H9 (cell line): Measurements from ENCODE around the gene WIPF1. TPM values are rescaled to one million over a fixed set of nuclear protein-coding genes. Genes with fewer than 3 reads are reported as not detected.
"Not testable (repeated sequence)": the region's sequence is repeated elsewhere in the genome, so short reads cannot be mapped to it uniquely, and the experiment has no call there.

Experiments
- DNase-seq: peaks from one replicate; pipeline ENCODE4 v3.0.0-alpha.2; 2017
- H2AFZ ChIP-seq: one replicate; pipeline ENCODE4 v1.6.1; 2013; ENCODE audit warnings: mild to moderate bottlenecking, low read length, control low read depth, moderate library complexity
- H2AK5ac ChIP-seq: 2 replicates; pipeline ENCODE4 v1.6.1; 2013; ENCODE audit warnings: low read length, control low read depth, mixed read lengths; ENCODE audit not compliant: insufficient read length
- H2BK120ac ChIP-seq: one replicate; pipeline ENCODE4 v1.6.1; 2013; ENCODE audit warnings: low read depth, mild to moderate bottlenecking, low read length, control low read depth, inconsistent platforms; ENCODE audit not compliant: poor library complexity, severe bottlenecking
- H2BK12ac ChIP-seq: 2 replicates; pipeline ENCODE4 v1.6.1; 2013; ENCODE audit warnings: low read length, control low read depth, mixed read lengths, low read depth; ENCODE audit not compliant: insufficient read length
- H2BK15ac ChIP-seq: 2 replicates; pipeline ENCODE4 v1.6.1; 2013; ENCODE audit warnings: low read depth, low read length, control low read depth
- H2BK20ac ChIP-seq: one replicate; pipeline ENCODE4 v1.6.1; 2013; ENCODE audit warnings: low read depth, mild to moderate bottlenecking, low read length, control low read depth, inconsistent platforms; ENCODE audit not compliant: poor library complexity, severe bottlenecking
- H2BK5ac ChIP-seq: 2 replicates; pipeline ENCODE4 v1.6.1; 2013; ENCODE audit warnings: low read length, control low read depth, mixed read lengths; ENCODE audit not compliant: insufficient read length
- H3K14ac ChIP-seq: 2 replicates; pipeline ENCODE4 v1.6.1; 2013; ENCODE audit warnings: low read length, control low read depth; ENCODE audit not compliant: insufficient read depth
- H3K18ac ChIP-seq: 2 replicates; pipeline ENCODE4 v1.6.1; 2013; ENCODE audit warnings: low read depth, mild to moderate bottlenecking, mixed read lengths, low read length, control low read depth; ENCODE audit not compliant: insufficient read length
- H3K23ac ChIP-seq: 2 replicates; pipeline ENCODE4 v1.6.1; 2013; ENCODE audit warnings: low read length, control low read depth, mixed read lengths, low read depth; ENCODE audit not compliant: insufficient read length
- H3K23me2 ChIP-seq: 2 replicates; pipeline ENCODE4 v1.6.1; 2013; ENCODE audit warnings: low read depth, mild to moderate bottlenecking, mixed read lengths, low read length, control low read depth; ENCODE audit not compliant: insufficient read length, poor library complexity, severe bottlenecking
- H3K27ac ChIP-seq: 2 replicates; pipeline ENCODE4 v1.5.1; 2013; ENCODE audit warnings: low read length, control low read depth, mixed read lengths, low read depth; ENCODE audit not compliant: insufficient read length
- H3K27me3 ChIP-seq: 2 replicates; pipeline ENCODE4 v1.6.1; 2013; ENCODE audit warnings: low read length, control low read depth, inconsistent platforms; ENCODE audit not compliant: insufficient read depth
- H3K4ac ChIP-seq: 2 replicates; pipeline ENCODE4 v1.6.1; 2013; ENCODE audit warnings: low read depth, mild to moderate bottlenecking, control low read depth, inconsistent platforms, low read length, moderate library complexity
- H3K4me1 ChIP-seq: 2 replicates; pipeline ENCODE4 v1.6.1; 2013; ENCODE audit warnings: low read length, control low read depth, inconsistent platforms; ENCODE audit not compliant: insufficient read depth
- H3K4me2 ChIP-seq: 2 replicates; pipeline ENCODE4 v1.6.1; 2013; ENCODE audit warnings: low read length, control low read depth, mixed read lengths; ENCODE audit not compliant: insufficient read length, insufficient read depth
- H3K56ac ChIP-seq: 2 replicates; pipeline ENCODE4 v1.6.1; 2013; ENCODE audit warnings: low read depth, mild to moderate bottlenecking, mixed read lengths, low read length, control low read depth; ENCODE audit not compliant: insufficient read length
- H3K79me1 ChIP-seq: 2 replicates; pipeline ENCODE4 v1.6.1; 2013; ENCODE audit warnings: low read depth, mild to moderate bottlenecking, moderate library complexity, low read length, control low read depth, inconsistent platforms; ENCODE audit not compliant: insufficient read depth, poor library complexity, severe bottlenecking
- H3K79me2 ChIP-seq: 2 replicates; pipeline ENCODE4 v1.6.1; 2013; ENCODE audit warnings: low read length, control low read depth, inconsistent platforms; ENCODE audit not compliant: insufficient read depth
- H3K9ac ChIP-seq: 2 replicates; pipeline ENCODE4 v1.6.1; 2013; ENCODE audit warnings: low read length, control low read depth, mixed read lengths; ENCODE audit not compliant: insufficient read length; ENCODE audit errors: extremely low read depth
- H3K9me3 ChIP-seq: one replicate; pipeline ENCODE4 v1.6.1; 2013; ENCODE audit warnings: low read depth, low read length, inconsistent platforms; ENCODE audit not compliant: control insufficient read depth
- H3T11ph ChIP-seq: one replicate; pipeline ENCODE4 v1.6.1; 2013; ENCODE audit warnings: mild to moderate bottlenecking, low read length, control low read depth, inconsistent platforms
- H4K20me1 ChIP-seq: one replicate; pipeline ENCODE4 v1.6.1; 2013; ENCODE audit not compliant: control insufficient read depth, insufficient read length, insufficient read depth
- H4K5ac ChIP-seq: 2 replicates; pipeline ENCODE4 v1.6.1; 2013; ENCODE audit warnings: low read depth, mild to moderate bottlenecking, mixed read lengths, low read length, control low read depth; ENCODE audit not compliant: insufficient read length
- H4K8ac ChIP-seq: replicated peaks from 2 replicates; pipeline ENCODE4 v1.6.1; 2013; ENCODE audit warnings: low read length, control low read depth, mixed read lengths, low read depth; ENCODE audit not compliant: insufficient read length
- H4K91ac ChIP-seq: 2 replicates; pipeline ENCODE4 v1.6.1; 2013; ENCODE audit warnings: low read depth, mild to moderate bottlenecking, moderate library complexity, mixed read lengths, low read length, control low read depth; ENCODE audit not compliant: insufficient read length
- H3K27ac Mint-ChIP-seq, 3 experiments: 2 replicates in 2 of 3; 3 replicates in 1 of 3; pipeline ENCODE4 v1.8.0; 2020 to 2021; ENCODE audit warnings: mixed read lengths in 3 of 3, mild to moderate bottlenecking in 1 of 3, moderate library complexity in 1 of 3
- H3K27me3 Mint-ChIP-seq: 2 replicates; pipeline ENCODE4 v1.8.0; 2021; ENCODE audit warnings: low read depth, mild to moderate bottlenecking, moderate library complexity, mixed read lengths
- H3K36me3 Mint-ChIP-seq, 3 experiments: 2 replicates in 2 of 3; 3 replicates in 1 of 3; pipeline ENCODE4 v1.8.0; 2020 to 2021; ENCODE audit warnings: low read depth in 3 of 3, mixed read lengths in 3 of 3; ENCODE audit not compliant: insufficient read depth in 1 of 3
- H3K4me1 Mint-ChIP-seq, 2 experiments: 2 replicates each; pipeline ENCODE4 v1.8.0; 2020; ENCODE audit warnings: mixed read lengths in 2 of 2
- H3K4me3 Mint-ChIP-seq, 2 experiments: 2 replicates in 1 of 2; 3 replicates in 1 of 2; pipeline ENCODE4 v1.8.0; 2020 to 2021; ENCODE audit warnings: mild to moderate bottlenecking in 2 of 2, mixed read lengths in 2 of 2, moderate library complexity in 1 of 2
- H3K9me3 Mint-ChIP-seq, 2 experiments: 2 replicates in 1 of 2; 3 replicates in 1 of 2; pipeline ENCODE4 v1.8.0; 2020; ENCODE audit warnings: mild to moderate bottlenecking in 2 of 2, mixed read lengths in 2 of 2, moderate library complexity in 1 of 2
- WGBS: extraction: QIAGEN DNeasy Blood & Tissue Kit; methylation state at CpG from one replicate; pipeline ENCODE4 v1.1.7; 2013; ENCODE audit warnings: missing lambda C conversion rate, low lambda C conversion rate, mixed read lengths; ENCODE audit not compliant: insufficient read length; ENCODE audit errors: extremely low coverage; 5-methylcytosine and 5-hydroxymethylcytosine counted together
- total RNA-seq: library from RNA; stranded (reverse); gene quantifications from 2 replicates; pipeline ENCODE4 v1.2.1, GENCODE V29; 2021

WIPF1 gene
- total RNA-seq, 1 experiment from 2014 or later: 5.1 TPM

DNA sequence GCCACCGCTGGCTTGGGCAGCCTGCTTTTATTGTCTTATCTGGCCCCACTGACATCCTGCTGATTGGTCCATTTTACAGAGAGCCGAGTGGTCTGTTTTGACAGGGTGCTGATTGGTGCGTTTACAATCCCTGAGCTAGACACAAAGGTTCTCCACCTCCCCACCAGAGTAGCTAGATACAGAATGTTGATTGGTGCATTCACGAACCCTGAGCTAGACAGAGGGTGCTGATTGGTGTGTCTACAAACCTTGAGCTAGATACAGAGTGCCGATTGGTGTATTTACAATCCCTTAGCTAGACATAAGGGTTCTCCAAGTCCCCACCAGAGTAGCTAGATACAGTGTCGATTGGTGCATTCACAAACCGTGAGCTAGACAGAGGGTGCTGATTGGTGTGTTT, 49.6 kb downstream of the WIPF1 start:
- not testable (repeated sequence) for H2BK5ac ChIP-seq

More for the DNA sequence above, 49.6 kb downstream of the WIPF1 start:
- H3K14ac ChIP-seq, H3K79me2 ChIP-seq, H3K4me1 ChIP-seq, H3K23ac ChIP-seq, H2AK5ac ChIP-seq, H3K27me3 ChIP-seq, H2BK12ac ChIP-seq, H3K9ac ChIP-seq, H3K56ac ChIP-seq, H3K27ac ChIP-seq, H3K9me3 Mint-ChIP-seq, H3K23me2 ChIP-seq, DNase-seq, H3K9me3 ChIP-seq, H4K91ac ChIP-seq, H2BK20ac ChIP-seq, H2BK15ac ChIP-seq, H3K4me2 ChIP-seq, H4K8ac ChIP-seq, H3K79me1 ChIP-seq, H3T11ph ChIP-seq, H2BK120ac ChIP-seq, H4K20me1 ChIP-seq, H4K5ac ChIP-seq, H3K36me3 Mint-ChIP-seq, H2AFZ ChIP-seq, H3K4ac ChIP-seq, H3K18ac ChIP-seq, H3K27ac Mint-ChIP-seq, H3K27me3 Mint-ChIP-seq, H3K4me3 Mint-ChIP-seq: not testable (repeated sequence)
- no CpG with 5 or more reads among the region's 7 CpGs for WGBS
- H3K4me1 Mint-ChIP-seq: peaks cover 10 to 11% of the 10 kb centered on the region in 2 experiments
